NCI-H2227 (cell line): ENCODE results near the gene WWTR1.
A peak's percentile ranks its signal among the peaks of the same experiment; 100 is the strongest.

ENCODE experiments used
- DNase-seq: peaks from one replicate; lab custom pipeline; 2025; ENCODE audit not compliant: unreplicated experiment; lab: John Stamatoyannopoulos, UW

Gene WWTR1

DNA sequence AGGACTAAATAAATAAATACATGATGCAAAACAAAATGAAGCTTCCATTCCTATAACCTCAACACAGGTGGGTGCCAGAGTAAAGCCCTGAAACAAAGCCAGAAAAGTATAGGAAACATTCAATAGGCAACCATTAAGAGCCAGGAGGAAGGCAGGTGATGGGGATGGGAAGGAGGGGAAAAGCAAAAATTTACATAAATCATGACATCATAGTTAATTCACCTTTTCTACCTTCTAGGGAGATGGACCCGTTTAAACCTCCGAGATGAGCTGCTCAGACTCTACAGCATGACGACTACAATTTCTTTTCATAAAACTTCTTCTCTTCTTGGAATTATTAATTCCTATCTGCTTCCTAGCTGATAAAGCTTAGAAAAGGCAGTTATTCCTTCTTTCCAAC is 155.4 kb downstream of the WWTR1 start:
- no peak for DNase-seq

DNA sequence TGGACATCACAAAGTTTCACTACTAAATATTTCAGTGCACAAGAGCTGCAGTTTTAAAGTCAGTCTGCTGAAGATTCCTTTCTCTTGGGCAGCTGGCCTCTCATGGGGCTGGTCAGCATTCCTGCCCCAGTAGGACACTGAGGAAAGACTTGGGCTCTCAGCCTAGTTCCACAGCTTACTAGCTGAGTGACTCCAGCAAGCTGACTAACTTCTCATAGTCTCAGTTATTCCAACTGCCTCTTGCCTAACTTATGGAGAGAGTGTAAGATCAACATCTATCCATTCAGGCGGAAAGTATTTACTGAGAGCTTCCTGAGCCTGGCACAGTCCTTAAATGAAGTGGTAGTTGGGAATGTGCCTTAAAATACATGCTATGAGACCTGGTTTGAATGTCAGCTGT is 156.3 kb downstream of the WWTR1 start:
- no peak for DNase-seq

DNA sequence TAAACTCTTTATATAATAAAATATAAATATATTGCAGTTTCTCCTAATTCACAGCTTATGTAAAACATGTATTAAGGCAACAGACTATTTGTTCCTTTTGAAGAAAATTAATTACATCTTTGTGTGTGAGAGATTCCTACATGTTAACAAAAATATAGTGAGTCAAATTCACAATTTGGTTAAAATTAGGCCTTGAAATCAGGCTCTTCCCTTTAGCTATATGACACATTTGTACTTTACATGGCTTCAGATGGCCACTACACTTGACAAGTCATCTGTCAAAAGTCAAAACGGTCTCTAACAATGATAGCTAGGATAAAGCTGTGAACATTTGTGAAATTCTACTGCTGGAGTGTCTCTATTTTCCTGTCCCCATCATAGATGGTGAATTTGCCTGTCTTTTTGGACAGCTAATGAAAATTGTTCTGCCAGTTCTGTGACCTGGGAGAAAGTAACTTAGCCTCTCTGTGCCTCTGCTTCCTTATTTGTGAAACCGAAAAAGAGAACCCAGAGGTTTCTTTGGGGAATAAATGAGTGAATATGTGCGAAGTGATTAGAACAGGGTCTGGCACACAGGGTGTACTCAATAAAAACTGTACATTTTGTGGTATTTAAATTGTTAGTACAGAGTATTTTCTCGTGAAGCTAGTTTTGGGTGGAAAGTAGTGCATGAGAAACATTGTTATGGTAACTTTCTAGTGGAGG is 159.7 kb downstream of the WWTR1 start:
- no peak for DNase-seq

DNA sequence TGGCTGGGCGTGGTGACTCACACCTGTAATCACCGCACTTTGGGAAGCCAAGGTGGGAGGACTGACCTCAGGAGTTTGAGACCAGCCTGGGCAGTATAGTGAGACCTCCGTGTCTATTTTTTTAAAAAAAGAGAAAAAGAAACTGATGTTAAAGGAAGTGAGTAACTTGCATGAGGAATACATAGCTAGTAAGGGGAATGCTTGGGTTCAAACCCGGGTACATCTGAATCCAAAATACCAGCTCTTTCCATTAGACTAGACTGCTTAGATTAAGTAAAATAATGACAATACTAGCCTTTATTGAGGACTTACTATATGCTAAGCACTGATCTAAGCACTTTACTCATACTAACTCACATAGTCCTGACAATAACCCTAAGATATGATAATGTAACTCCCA is 160.9 kb downstream of the WWTR1 start:
- DNase-seq: no peak

DNA sequence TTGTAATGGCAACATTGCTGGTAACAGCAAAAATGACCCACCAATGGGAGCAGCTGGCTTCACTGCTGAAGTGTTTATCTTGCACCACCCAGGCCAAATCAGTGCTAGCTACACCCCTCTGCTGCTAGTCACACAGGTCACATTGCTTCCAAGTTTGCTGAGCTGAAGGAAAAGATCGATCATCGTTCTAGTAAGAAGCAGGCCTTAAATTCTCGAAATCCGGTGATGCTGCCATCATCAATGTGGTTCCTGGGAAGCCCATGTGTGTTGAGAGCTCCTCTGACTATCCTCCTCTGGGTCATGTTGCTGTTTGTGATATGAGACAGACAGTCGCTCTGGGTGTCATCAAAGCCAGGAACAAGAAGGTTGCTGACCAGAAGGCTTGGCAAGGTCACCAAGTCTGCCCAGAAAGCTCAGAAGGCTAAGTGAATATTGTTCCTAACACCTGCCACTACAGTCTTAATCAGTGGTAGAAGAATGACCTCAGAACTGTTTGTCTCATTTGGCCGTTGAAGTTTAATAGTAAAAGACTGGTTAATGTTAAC is 162.2 kb downstream of the WWTR1 start:
- DNase-seq: no peak

DNA sequence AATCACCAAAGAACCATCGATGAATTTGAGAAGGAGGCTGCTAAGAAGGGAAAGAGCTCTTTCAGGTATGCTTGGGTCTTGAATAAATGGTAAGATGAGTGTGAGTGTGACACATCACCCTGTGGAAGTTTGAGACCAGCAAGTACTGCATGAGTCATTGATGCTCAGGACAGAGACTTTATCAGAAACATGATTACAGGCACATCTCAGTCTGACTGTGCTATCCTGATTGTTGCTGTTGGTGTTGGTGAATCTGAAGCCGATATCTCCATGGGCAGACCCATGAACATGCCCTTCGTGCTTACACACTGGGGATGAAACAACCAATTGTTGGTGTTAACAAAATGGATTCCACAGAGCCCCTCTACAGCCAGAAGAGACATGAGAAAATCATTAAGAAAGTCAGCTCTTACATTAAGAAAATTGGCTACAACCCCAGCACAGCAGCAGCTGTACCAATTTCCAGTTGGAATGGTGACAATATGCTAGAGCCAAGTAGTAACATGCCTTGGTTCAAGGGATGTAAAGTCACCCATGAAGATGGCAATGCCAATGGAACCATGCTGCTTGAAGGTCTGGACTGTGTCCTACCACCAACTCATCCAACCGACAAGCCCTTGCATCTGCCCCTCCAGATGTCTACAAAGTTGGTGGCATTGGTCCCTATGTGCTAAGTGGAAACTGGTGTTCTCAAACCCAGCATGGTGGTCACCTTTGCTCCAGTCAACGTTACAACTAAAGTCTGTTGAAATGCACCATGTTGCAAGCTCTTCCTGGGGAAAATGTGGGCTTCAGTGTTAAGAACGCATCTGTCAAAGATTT is 162.9 kb downstream of the WWTR1 start:
- no peak for DNase-seq

DNA sequence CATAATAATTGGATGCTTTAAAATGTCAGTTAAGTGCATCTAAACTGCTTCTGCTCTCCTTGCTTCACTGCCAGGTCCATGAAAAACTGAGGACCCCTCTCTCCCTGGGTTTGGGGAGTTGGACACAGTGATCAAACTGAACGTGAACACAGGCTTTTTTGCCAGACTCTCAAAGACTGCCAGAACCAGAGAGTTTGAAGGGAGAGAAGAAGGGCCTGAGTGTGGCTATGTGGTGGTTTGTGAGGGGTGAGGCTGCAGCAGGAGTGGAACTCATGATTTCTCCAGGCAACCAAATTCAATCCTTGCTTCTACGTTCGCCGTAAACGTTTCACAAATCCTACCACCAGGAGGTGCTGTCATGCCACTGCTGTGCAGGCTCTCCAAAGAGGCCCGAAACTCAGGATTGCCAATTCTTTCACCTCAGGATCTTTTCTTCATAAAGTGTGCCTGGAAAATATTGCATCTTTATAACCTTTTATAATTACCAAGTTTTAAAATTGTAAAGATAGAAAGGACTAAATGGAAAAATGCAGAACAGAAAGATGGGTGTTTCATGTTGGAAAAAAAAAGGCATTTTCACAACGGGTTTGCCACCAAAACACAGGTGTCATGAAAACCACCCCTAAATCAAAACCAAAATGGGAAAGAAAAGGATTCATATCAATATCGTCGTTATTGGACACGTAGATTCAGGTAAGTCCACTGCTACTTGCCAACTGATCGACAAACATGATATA is 163.6 kb downstream of the WWTR1 start:
- DNase-seq: peak; percentile 50

DNA sequence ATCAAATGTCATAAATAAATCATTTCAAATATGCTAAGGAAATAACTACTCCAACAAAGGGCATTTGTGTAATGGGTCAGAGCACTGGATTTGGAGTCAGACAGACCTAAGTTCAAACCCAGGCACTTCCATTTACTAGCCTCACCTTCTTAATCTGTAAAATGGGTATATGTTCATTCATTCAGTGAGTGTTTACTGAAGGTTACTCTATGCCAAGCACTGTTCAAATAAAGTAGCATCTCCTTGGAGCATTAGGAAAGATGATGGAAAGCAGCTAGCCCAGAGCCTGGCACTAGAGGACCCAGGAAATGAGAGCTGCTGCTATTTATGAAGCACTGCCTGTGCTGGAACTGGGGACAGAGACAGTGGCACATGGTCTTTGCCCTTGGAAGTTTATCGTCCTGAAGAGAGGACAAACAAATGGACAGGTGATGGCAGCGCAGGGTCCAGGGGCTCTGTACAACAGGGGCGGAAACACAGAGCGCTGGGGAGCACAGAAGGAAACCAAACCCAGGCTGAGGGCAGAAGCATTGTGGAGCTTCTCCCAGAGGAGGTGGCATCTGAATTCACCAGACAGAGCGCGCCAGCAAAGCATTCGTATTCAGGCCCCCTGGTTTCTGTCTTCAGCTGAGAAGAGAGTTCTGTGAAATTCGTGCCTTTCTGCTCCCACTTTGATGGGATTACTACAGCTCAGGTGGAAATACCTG is 164.4 kb downstream of the WWTR1 start:
- DNase-seq: no peak

DNA sequence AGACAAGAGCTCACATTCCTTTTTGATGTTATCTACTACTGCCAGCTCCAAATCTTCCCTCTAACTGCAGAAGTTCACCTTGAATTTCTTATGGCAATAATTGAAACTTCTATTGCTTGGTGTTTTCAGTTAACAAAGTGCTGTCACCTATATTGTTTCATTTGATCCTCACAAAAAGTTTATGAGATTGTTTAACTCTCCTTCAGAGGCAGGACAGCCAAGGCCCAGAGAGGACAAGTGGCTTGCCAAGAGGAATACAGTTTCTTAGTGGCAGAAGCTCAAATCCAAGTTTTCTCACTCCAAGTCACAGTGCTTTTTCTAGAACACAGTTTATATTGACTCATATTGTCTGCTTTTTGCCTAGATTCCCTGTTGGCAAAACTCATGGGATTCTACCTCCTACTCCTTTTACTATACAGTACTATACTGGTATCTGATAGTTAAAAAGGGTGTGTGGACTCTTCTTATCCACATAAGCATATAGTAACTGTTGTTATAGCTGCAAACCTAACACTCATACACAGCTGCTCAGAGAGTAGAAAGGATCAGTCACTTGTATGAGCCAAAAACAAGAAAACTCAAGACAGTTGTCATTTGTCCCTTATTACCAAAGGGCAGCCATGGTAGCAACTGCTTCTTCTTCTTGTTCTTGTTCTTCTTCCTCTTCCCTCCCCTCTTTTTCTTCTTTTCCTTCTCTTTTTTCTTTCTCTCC is 167.4 kb downstream of the WWTR1 start:
- no peak for DNase-seq

DNA sequence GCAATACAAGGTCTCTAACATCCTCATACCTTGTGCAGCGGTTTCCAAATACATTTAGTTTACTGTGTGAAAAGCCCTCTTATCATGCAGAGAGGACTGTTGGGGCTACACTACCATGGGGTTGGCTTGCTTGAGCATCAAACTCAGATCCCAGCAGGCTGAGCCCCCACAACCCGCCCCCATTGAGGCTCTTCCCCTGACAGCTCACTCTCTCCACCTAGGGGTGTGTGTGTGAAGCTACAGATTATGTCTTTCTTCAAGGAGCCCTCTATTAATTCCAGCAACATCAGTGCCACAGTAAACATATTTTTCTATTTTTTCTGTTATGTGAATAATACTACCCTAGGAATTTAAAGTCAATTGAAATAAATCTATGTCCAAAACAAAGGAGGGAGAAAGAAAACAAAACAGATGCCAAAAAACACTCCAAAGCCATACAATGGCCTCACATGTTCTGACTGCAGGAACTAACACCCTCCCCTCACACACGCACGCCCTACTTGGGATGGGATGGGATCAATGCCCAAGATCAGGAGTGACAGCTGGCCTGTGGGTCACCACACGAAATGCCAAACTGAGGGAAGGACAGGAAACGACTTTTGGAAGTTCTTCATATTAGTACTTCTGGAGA is 168.7 kb downstream of the WWTR1 start:
- no peak for DNase-seq

DNA sequence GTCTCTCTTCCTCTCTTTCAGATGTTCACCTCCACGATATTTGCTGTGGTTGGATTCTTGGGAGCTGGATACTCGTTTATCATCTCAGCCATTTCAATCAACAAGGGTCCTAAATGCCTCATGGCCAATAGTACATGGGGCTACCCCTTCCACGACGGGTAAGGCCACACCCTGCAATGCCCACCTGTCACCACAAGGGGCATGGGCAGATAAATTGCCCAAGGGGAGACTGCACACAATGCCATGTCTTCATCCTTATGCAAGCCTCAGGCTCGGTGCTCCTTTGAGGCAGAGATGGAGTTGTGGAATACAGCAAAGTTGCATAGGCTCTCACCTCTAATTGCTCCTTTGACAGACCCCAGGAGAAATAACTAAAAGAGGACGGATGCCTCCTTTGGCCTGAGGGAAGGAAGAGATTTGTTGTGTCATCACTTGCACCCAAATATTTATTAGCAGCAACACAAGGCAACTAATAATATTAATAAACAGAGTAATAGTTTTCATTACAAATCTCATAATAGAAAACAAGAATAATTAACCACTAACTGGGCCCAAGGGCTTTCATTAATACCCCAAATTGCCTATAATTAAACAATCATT is 170.1 kb downstream of the WWTR1 start:
- DNase-seq: peak; percentile 1

DNA sequence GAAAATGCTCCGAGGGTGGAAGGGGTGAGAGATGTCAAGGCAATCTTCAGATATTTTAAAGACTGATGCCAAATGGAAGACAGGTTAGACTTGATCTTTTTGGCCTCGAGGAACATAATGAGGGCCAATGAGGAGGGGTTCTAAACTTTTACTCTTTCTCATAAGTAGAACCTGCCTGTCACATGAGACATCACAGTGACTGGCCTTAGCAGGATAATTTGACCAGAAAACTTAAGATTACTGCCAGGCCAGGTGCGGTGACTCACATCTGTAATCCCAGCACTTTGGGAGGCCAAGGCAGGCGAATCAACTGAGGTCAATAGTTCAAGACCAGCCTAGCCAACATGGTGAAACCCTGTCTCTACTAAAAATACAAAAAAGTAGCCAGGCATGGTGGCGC is 171.1 kb downstream of the WWTR1 start:
- no peak for DNase-seq

DNA sequence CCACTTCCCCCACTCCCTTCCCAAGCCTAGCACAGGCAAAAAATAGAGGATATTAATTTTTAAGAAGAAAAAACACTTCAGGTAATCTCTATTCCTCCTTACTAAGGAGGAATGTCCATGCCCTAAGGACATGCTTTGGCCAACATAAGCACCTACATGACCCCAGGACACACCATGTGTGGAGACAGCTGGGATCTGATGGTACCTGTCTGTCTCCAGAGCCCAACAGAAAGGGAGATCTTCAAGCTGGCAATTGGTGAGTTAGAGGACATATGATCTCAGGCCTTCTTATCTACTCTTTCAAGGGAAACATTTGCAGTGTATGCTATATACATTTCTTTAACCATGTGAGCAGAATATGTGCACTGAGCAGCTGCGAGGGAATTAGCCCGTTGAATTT is 176.3 kb downstream of the WWTR1 start:
- DNase-seq: no peak

DNA sequence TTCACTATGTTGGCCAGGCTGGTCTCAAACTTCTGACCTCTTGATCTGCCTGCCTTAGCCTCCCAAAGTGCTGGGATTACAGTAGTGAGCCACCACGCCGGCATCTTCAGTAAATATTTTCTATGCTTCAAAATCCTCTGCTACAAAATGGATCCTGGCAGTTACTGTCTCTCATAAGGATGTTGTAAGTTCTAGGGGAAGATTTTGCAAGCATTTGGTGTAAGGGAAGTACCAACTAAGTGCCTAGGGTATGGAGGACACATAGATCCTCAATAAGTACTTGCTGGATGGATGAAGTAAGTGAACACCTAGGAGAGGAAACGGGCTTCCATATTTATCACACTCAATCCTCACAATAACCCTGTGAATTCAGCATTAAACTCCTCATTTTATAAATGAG is 176.8 kb downstream of the WWTR1 start:
- DNase-seq: no peak

DNA sequence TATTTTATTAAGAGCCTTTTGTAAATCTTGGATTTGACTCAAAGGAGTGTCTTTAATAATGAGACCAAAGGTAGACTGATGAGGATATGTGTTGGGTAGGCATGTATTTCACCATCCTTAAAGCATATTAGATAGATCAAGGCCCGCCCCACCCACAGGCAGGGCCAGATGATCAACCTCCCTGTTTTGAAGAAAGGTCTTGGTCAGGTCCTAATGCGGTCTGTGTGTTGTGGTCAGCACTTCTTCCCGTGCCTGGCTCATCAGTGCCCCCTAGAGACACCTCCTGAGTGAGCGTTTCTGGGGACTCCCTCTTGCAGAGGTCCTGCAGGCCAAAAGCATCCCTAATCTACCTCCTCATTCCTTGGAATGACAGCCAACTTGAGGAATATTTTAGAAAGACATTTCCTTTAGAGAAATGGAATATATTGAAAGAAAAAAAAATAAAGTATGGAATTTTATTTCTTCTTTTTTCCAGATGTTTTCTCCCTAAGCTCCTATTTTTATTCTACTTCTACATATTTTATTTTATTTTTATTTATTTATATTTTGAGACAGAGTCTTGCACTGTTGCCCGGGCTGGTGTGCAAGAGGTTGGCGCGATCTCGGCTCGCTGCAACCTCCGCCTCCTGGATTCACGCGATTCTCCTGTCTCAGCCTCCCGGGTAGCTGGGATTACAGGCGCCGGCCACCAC is 177.4 kb downstream of the WWTR1 start:
- DNase-seq: no peak

DNA sequence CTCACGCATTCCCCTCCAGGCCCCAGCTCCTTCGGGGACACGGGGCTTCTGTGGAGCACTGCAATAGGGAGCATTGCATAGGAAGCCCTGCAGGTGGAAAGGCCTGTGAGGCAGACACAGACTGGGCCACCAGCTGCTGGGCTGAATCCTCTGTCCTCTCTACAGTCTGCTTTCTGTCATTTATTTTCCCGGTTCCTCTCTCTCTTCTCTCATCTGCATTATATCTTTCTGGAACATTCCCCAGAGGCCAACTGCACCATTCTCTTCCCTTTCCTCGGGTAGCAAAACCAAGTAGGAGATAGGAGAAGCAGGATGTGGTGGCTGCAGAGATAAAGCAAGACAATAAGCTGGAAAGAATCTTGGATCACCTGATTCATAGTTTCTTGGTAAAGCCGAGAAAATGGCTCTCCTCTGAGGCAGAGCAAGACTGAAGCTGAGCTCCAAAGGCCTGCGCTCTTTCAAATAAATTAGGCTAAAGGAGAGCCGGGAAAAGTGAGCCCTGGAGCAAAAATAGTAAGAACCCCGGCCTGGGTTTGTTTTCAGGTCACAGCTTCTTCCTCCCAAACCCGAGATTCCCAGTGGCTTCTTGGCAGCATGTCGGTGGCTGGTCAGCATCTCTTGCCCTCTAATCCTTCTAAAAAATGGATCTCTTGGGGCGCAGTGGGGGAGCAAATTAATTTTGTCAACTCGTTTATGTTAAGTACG is 178.1 kb downstream of the WWTR1 start:
- DNase-seq: no peak

DNA sequence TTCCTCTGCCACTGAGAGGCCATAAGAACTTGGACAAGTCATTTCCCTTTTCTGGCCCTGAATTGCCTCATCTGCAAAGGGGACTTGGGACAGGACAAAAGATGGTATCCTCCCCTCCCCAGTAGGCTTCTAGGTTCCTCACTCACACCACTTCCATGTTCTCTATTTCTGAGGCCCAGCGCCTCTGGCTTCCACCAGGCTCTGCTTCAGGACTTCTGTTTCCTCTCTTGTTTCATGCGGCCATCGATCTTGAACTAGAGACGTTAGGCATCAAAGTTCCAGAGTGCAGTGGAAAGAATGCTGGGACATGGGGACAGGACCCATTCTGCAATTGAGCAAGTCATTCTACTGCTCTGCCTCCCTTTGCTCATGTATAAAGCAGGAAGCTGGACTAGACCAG is 181.6 kb downstream of the WWTR1 start:
- no peak for DNase-seq

DNA sequence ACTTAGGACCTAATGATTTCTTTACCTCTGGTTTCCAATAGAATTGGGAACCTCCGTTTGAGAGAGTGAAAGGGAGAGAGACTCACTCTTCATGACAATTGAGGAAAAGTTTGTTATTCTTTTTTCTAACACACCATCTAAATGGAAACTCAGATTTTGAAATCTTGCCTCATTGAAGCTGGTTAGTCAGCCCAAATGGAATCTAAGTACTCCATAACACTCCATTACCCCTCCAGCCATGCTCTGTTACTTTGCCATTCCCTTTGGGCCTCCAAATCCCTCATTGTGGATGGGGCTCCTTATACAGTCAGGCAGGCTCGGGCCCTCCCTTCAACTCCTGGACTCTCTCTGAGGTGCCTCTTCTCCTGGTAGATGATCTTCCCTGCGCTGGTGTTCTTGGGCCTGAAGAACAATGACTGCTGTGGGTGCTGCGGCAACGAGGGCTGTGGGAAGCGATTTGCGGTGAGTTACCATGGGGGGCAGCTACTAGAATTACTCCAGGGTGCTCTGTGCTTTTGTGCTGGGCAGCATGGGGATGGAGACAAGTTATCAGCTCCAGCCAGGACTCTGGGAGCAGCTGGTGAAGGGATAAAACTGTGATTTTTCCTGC is 182.3 kb downstream of the WWTR1 start:
- no peak for DNase-seq
